Ovary (tissue), 9 donors: Measurements from ENCODE around the gene ZNF853. TPM values are rescaled to one million over a fixed set of nuclear protein-coding genes. Genes with fewer than 3 reads are reported as not detected.
"Not testable (repeated sequence)": the region's sequence is repeated elsewhere in the genome, so short reads cannot be mapped to it uniquely, and the experiment has no call there.

Experiments
- DNase-seq, 5 donors: peaks; one replicate each; pipeline ENCODE4 v3.0.0-alpha.2; 2019 to 2020
- H3K27ac ChIP-seq, 2 donors: fragments of 200-600 bp; one replicate each; pipeline versions ENCODE4 v1.5.1 to v1.8.0; 2019 to 2022
- H3K27me3 ChIP-seq: fragments of 200-600 bp; one replicate; pipeline ENCODE4 v1.8.0; 2022
- H3K36me3 ChIP-seq: fragments of 200-600 bp; sonication (generic); one replicate; pipeline ENCODE4 v1.5.1; 2019
- H3K4me1 ChIP-seq: one replicate; pipeline ENCODE4 v1.8.1; 2013; ENCODE audit warnings: mild to moderate bottlenecking, moderate library complexity; ENCODE audit not compliant: insufficient read depth
- H3K4me3 ChIP-seq: fragments of 200-600 bp; sonication (generic); one replicate; pipeline ENCODE4 v1.5.1; 2017
- H3K9me3 ChIP-seq, 2 donors: fragments of 200-600 bp in 1 of 2; sonication (generic) in 1 of 2; one replicate each; pipeline versions ENCODE4 v1.5.1 to v1.8.1; 2013 to 2019; ENCODE audit warnings: mild to moderate bottlenecking in 1 of 2, moderate library complexity in 1 of 2
- CTCF ChIP-seq, 3 donors: fragments of 450-650 bp in 2 of 3; fragments of 200-600 bp in 1 of 3; IDR thresholded peaks; one replicate each; pipeline versions ENCODE4 v1.5.1 to v1.8.0; 2016 to 2022; ENCODE audit warnings: antibody characterized with exemption in 3 of 3, mild to moderate bottlenecking in 1 of 3
- EP300 ChIP-seq: sonication (generic); formaldehyde crosslinking; IDR thresholded peaks from one replicate; pipeline ENCODE4 v1.6.1; 2017; ENCODE audit warnings: antibody characterized with exemption
- POLR2A ChIP-seq: fragments of 450-650 bp; IDR thresholded peaks from one replicate; pipeline ENCODE4 v1.6.1; 2017; ENCODE audit warnings: antibody characterized with exemption, mild to moderate bottlenecking, moderate library complexity
- WGBS, 3 donors: extraction: QIAGEN DNeasy Blood & Tissue Kit in 1 of 3; methylation state at CpG; one replicate each; pipeline versions ENCODE4 v1.1.5 to v1.1.7; 2013 to 2017; 5-methylcytosine and 5-hydroxymethylcytosine counted together
- intact Hi-C, 4 donors: fragments of 100-400 bp; cut with DNase I; formaldehyde crosslinking; loops; one replicate each; pipeline versions ENCODE4 v1.11.0 to v1.15.1; 2022 to 2023
- polyA plus RNA-seq, 2 donors: library from polyadenylated mRNA; stranded (reverse); fragments of 200-250 nt in 1 of 2; fragments of 350-450 nt in 1 of 2; fragmentation: Illumina TruSeq in 1 of 2; extraction: RNeasy Lipid Tissue Mini Kit (QIAGEN cat#74804) in 1 of 2; gene quantifications; one replicate each; pipeline ENCODE4 v1.2.3, GENCODE V29; 2013 to 2014
- total RNA-seq, 7 donors: library from RNA; depleted of rRNA in 2 of 7; stranded (reverse); fragments of >200 nt in 2 of 7; fragmentation: NEBNext Ultra II Directional in 3 of 7; extraction: Animal tissue kit (Norgen Biotek cat#: 25700) in 3 of 7; gene quantifications; one replicate each; pipeline versions ENCODE4 v1.1.0 to v1.2.4, GENCODE V29; 2016 to 2023
- donor health status: DM: no; HTN: no; CAD: no; lungs with moderate emphysema.
- donor health status: DM: no; HTN: no; CAD: no.
- donor health status: Bipolar disorder and iron deficiency.
- donor health status: DM: yes; HTN: yes; CAD: no.
- donor health status: DM: no; HTN: no; CAD: no.
- donor health status: DM: yes; HTN: yes; CAD: no.

The ZNF853 gene
- total and polyA plus RNA-seq, 9 donors, result 9.1 to 25.9 (median 18.5) TPM

GRCh38 chr7:6658618-6659345 is 43.4 kb downstream of the ZNF853 start:
- H3K4me3 ChIP-seq, result no peak overlapping the region
- intact Hi-C loops, result no loop called here
- H3K9me3 ChIP-seq, result no peaks in the 10 kb centered on the region
- 22 to 31% (median 23%) methylated on average over 11 of the region's 11 CpGs for WGBS, 3 donors
- DNase-seq, result no peak
- H3K4me1 ChIP-seq, result no peaks in the 10 kb centered on the region
- no peak overlapping the region for H3K27ac ChIP-seq
- H3K36me3 ChIP-seq, result no peaks in the 10 kb centered on the region
- TF ChIP-seq CTCF (IDR thresholded peaks at IDR 0.05), result no peak
- no peak for TF ChIP-seq EP300
- no peak for TF ChIP-seq POLR2A
- H3K27me3 ChIP-seq, result no peaks in the 10 kb centered on the region

GRCh38 chr7:6670851-6671250 is 55.4 kb downstream of the ZNF853 start:
- H3K36me3 ChIP-seq, intact Hi-C loops, H3K4me3 ChIP-seq, DNase-seq, H3K27me3 ChIP-seq, H3K4me1 ChIP-seq, H3K27ac ChIP-seq: not testable (repeated sequence)
- peaks cover 10 to 19% of the 10 kb centered on the region in 2 donors for H3K9me3 ChIP-seq
- WGBS, 3 donors, result 94% methylated on average over 21 of the region's 34 CpGs; no CpG with 5 or more reads in 2 of the 3 donors

Other genes with a start within 250 kb of the ZNF853 start
- 100 to 1,000 TPM; 101 to 208 (median 198) TPM for gene RAC1, start 241.1 kb upstream of the ZNF853 start, total RNA-seq
- gene RAC1, start 241.1 kb upstream of the ZNF853 start, polyA plus RNA-seq, result 100 to 1,000 TPM; 153 to 389 TPM
- 10 to 100 TPM; 11.5 to 22.4 (median 15.5) TPM for gene DAGLB, start 167.7 kb upstream of the ZNF853 start, total RNA-seq
- gene DAGLB, start 167.7 kb upstream of the ZNF853 start, polyA plus RNA-seq, result 10 to 100 TPM in 1 of 2 donors, 1 to 10 TPM in 1; 8.8 to 10.7 TPM
- 100 to 1,000 TPM in 2 of 7 donors, 10 to 100 TPM in 5; 55.3 to 151 (median 93.3) TPM for gene KDELR2, start 131.5 kb upstream of the ZNF853 start, total RNA-seq
- gene KDELR2, start 131.5 kb upstream of the ZNF853 start, polyA plus RNA-seq, result 100 to 1,000 TPM in 1 of 2 donors, 10 to 100 TPM in 1; 70.9 to 157 TPM
- gene GRID2IP, start 64.1 kb upstream of the ZNF853 start, total RNA-seq, result under 1 TPM in 6 of 7 donors, not detected in 1; 0.34 to 0.51 (median 0.40) TPM
- under 1 TPM; 0.07 to 0.15 TPM for gene GRID2IP, start 64.1 kb upstream of the ZNF853 start, polyA plus RNA-seq
- 10 to 100 TPM; 35.9 to 57.9 (median 47.8) TPM for gene ZDHHC4, start 38.2 kb upstream of the ZNF853 start, total RNA-seq
- gene ZDHHC4, start 38.2 kb upstream of the ZNF853 start, polyA plus RNA-seq, result 10 to 100 TPM; 42.4 to 92.0 TPM
- 10 to 100 TPM; 20.3 to 35.0 (median 30.4) TPM for gene INTS15, start 25.6 kb upstream of the ZNF853 start, total RNA-seq
- gene INTS15, start 25.6 kb upstream of the ZNF853 start, polyA plus RNA-seq, result 10 to 100 TPM; 20.9 to 24.8 TPM
- 10 to 100 TPM; 14.5 to 36.4 (median 28.4) TPM for gene ZNF316, start 21.7 kb downstream of the ZNF853 start, total RNA-seq
- 10 to 100 TPM; 11.5 to 17.6 TPM for gene ZNF316, start 21.7 kb downstream of the ZNF853 start, polyA plus RNA-seq
- gene ZNF12, start 91.3 kb downstream of the ZNF853 start, total RNA-seq, result 10 to 100 TPM; 17.0 to 33.7 (median 29.0) TPM
- gene ZNF12, start 91.3 kb downstream of the ZNF853 start, polyA plus RNA-seq, result 10 to 100 TPM; 14.1 to 14.9 TPM
- 10 to 100 TPM in 1 of 7 donors, 1 to 10 TPM in 1, under 1 TPM in 3, not detected in 2; 0.28 to 14.7 (median 0.79) TPM for gene RSPH10B2, start 138.5 kb downstream of the ZNF853 start, total RNA-seq
- gene RSPH10B2, start 138.5 kb downstream of the ZNF853 start, polyA plus RNA-seq, result under 1 TPM; 0.07 to 0.19 TPM
- 10 to 100 TPM; 38.5 to 63.7 (median 43.0) TPM for gene CCZ1B, start 210.7 kb downstream of the ZNF853 start, total RNA-seq
- 10 to 100 TPM; 19.2 to 58.9 TPM for gene CCZ1B, start 210.7 kb downstream of the ZNF853 start, polyA plus RNA-seq